ENCODE measurements around the gene GRID1. TPM values are rescaled to one million over a fixed set of nuclear protein-coding genes. Genes with fewer than 3 reads are reported as not detected.

GRID1 gene
- total and polyA plus RNA-seq, 2 experiments from 2014 or later = not detected

DNA sequence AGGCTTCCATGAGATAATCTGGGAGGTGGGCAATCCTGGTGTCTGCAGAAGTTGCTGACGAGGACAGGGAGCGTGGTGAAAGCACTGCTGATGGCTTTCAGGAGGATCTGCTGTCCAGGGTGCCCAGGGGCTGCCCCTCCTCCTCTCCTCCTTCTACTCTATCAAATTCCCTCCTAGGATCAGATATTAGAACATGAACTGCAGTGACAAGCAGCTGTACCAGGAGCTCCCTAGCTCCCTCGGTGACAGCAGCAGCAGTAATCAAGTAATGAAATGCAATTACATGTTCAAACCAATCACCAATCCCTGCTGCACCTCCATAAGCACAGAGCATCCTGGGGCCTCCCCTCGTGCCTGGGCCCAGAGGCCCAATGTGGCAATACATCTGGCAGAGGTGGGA is 46.9 kb downstream of the GRID1 start:
- no peak overlapping the region for H2AFZ ChIP-seq
- H3K36me3 ChIP-seq (ENCODE audit: low read depth) = no peaks in the 10 kb centered on the region
- no peaks in the 10 kb centered on the region for H3K9me2 ChIP-seq (ENCODE audit: insufficient read depth)
- no peaks in the 10 kb centered on the region for H3K27me3 ChIP-seq (replicated peaks; ENCODE audit: insufficient read depth)
- no peaks in the 10 kb centered on the region for H3K9me3 ChIP-seq (ENCODE audit: low read depth)
- no peak overlapping the region for H3K4me3 ChIP-seq
- no peaks in the 10 kb centered on the region for H3F3A ChIP-seq (ENCODE audit: insufficient read depth)
- in situ Hi-C loops (cut with MboI) = no loop called here
- H4K20me1 ChIP-seq (ENCODE audit: insufficient read depth) = no peaks in the 10 kb centered on the region
- H3K79me2 ChIP-seq (ENCODE audit: insufficient read depth) = no peaks in the 10 kb centered on the region
- no peak for DNase-seq
- no peak overlapping the region for H3K4me2 ChIP-seq (ENCODE audit: unreplicated experiment)
- 11 to 16% methylated on average over 4 of the region's 4 CpGs for WGBS, 2 experiments (ENCODE audit: low coverage in 1 of 2, low lambda C conversion rate in 2 of 2, missing lambda C conversion rate in 2 of 2)
- H3K4me1 ChIP-seq (ENCODE audit: insufficient read depth) = no peaks in the 10 kb centered on the region
- H3K27ac ChIP-seq = no peak overlapping the region
- no peak for TF ChIP-seq EZH2 (IDR thresholded peaks at IDR 0.05; ENCODE audit: insufficient read depth, poor library complexity, severe bottlenecking)
- no peak for TF ChIP-seq EZH2phosphoT487 (IDR thresholded peaks at IDR 0.05; ENCODE audit: insufficient read depth, low read depth)
- H3K9ac ChIP-seq = no peak overlapping the region

DNA sequence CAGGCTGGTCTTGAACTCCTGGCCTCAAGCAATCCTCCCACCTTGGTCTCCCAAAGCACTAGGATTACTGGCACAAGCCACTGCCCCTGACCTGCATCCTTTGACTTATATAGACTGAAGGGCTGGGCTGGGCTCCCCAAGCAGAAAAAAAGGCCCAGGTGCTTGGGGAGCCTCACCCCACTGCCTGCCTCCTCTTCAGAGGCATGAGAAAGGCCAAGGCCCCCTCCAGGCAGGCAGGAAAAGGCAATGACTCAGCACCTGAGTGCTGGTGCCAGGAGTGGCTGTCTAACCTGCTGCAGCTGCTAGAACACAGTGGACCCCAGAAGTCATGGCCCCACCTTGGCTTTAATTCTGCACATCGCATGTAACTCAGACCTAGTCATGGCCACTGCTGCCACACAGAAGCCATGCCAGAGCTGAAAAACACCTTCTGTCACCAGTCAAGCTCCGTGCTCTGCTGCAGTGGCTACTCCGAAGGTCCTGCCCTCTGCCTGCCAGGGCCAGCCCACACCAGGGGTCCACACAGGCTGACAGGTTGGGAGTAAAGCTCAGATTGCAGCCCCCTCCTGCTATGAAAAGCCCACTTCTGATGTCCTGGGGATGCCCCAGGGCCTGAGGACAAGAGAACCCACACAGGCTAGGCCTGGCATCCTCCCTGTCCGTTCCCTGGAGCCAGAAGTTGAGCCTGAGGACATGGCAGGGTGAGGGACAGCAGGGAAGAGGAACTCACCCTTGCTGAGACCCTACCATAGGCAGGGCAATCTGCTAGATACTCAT is 48.5 kb downstream of the GRID1 start:
- H3K27me3 ChIP-seq (replicated peaks; ENCODE audit: insufficient read depth) = no peaks in the 10 kb centered on the region
- TF ChIP-seq EZH2phosphoT487 (IDR thresholded peaks at IDR 0.05; ENCODE audit: insufficient read depth, low read depth) = no peak
- TF ChIP-seq EZH2 (IDR thresholded peaks at IDR 0.05; ENCODE audit: insufficient read depth, poor library complexity, severe bottlenecking) = no peak
- no peaks in the 10 kb centered on the region for H3K4me1 ChIP-seq (ENCODE audit: insufficient read depth)
- in situ Hi-C loops (cut with MboI) = no loop called here
- no peaks in the 10 kb centered on the region for H4K20me1 ChIP-seq (ENCODE audit: insufficient read depth)
- no peak overlapping the region for H3K4me3 ChIP-seq
- 40 to 46% methylated on average over 4 of the region's 4 CpGs for WGBS, 2 experiments (ENCODE audit: low coverage in 1 of 2, low lambda C conversion rate in 2 of 2, missing lambda C conversion rate in 2 of 2)
- no peaks in the 10 kb centered on the region for H3K9me3 ChIP-seq (ENCODE audit: low read depth)
- no peaks in the 10 kb centered on the region for H3K9me2 ChIP-seq (ENCODE audit: insufficient read depth)
- H2AFZ ChIP-seq = no peak overlapping the region
- no peaks in the 10 kb centered on the region for H3F3A ChIP-seq (ENCODE audit: insufficient read depth)
- no peak overlapping the region for H3K9ac ChIP-seq
- H3K4me2 ChIP-seq (ENCODE audit: unreplicated experiment) = no peak overlapping the region
- H3K36me3 ChIP-seq (ENCODE audit: low read depth) = no peaks in the 10 kb centered on the region
- no peaks in the 10 kb centered on the region for H3K79me2 ChIP-seq (ENCODE audit: insufficient read depth)
- no peak for DNase-seq
- no peak overlapping the region for H3K27ac ChIP-seq

DNA sequence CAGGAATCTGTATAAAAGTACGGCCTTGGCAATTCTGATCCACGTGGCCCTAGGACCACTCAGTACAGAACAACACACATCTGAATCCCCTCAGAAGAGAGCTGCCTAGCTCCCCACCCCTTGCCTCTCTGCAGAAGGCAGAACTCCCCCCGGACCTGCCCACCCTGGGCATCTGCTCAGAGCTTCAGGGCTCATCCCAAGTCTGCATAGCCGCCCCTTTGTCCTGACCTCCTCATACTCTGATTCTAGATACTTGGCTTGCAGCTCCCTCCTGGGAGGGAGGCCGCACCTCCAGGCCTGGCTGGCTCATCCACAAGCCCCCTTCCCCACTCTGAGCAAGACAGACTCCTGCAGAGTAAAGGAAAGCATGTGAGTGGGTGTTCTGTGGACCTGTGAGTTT is 49.6 kb downstream of the GRID1 start:
- Histone ChIP-seq H3F3A (ENCODE audit: insufficient read depth) (no peaks in the 10 kb centered on the region), H3K27ac (no peak overlapping the region), H3K4me2 (ENCODE audit: unreplicated experiment) (no peak overlapping the region), H3K4me1 (ENCODE audit: insufficient read depth) (no peaks in the 10 kb centered on the region), H3K9me2 (ENCODE audit: insufficient read depth) (no peaks in the 10 kb centered on the region), H4K20me1 (ENCODE audit: insufficient read depth) (no peaks in the 10 kb centered on the region), H3K36me3 (ENCODE audit: low read depth) (no peaks in the 10 kb centered on the region), H3K27me3 (replicated peaks; ENCODE audit: insufficient read depth) (no peaks in the 10 kb centered on the region), H3K4me3 (no peak overlapping the region), H3K79me2 (ENCODE audit: insufficient read depth) (no peaks in the 10 kb centered on the region), H2AFZ (no peak overlapping the region), H3K9ac (no peak overlapping the region), H3K9me3 (ENCODE audit: low read depth) (no peaks in the 10 kb centered on the region)
- DNase-seq = no peak
- 26 to 31% methylated on average over 5 of the region's 5 CpGs for WGBS, 2 experiments (ENCODE audit: low coverage in 1 of 2, low lambda C conversion rate in 2 of 2, missing lambda C conversion rate in 2 of 2)
- TF ChIP-seq EZH2phosphoT487 (IDR thresholded peaks at IDR 0.05; ENCODE audit: insufficient read depth, low read depth) = no peak
- TF ChIP-seq EZH2 (IDR thresholded peaks at IDR 0.05; ENCODE audit: insufficient read depth, poor library complexity, severe bottlenecking) = no peak
- in situ Hi-C loops (cut with MboI) = no loop called here

DNA sequence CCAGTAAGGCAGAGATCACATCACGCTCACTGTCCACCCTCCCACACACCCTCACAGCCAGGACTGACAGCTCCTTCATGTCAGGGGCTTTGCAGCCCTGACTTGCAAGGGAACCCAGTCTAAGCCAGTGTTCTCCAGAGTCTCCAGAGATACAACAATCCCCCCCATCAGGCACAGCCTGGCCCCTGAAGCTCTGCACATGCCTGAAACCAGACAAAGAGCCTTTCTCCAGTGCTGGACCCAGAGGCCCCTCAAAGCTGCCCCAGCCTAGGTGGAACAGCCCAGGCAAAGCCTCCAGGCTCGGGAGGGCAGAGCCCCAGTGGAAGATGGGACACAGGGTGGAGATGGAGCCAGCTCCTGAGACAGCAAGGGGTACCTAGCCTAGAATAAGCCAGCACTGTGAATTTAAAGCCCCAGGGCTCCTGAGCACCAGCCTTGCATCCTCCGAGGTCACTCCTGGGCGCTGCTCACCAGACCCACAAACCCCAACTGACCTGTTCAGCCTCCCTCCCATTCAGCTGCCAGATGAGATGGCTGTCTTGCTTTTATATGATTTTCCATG is 50.2 kb downstream of the GRID1 start:
- Histone ChIP-seq H3K9me2 (ENCODE audit: insufficient read depth) (no peaks in the 10 kb centered on the region), H3K4me1 (ENCODE audit: insufficient read depth) (no peaks in the 10 kb centered on the region), H4K20me1 (ENCODE audit: insufficient read depth) (no peaks in the 10 kb centered on the region), H3K36me3 (ENCODE audit: low read depth) (no peaks in the 10 kb centered on the region), H3K27ac (no peak overlapping the region), H3K9ac (no peak overlapping the region), H3K27me3 (replicated peaks; ENCODE audit: insufficient read depth) (no peaks in the 10 kb centered on the region), H3F3A (ENCODE audit: insufficient read depth) (no peaks in the 10 kb centered on the region), H3K79me2 (ENCODE audit: insufficient read depth) (no peaks in the 10 kb centered on the region), H3K4me2 (ENCODE audit: unreplicated experiment) (no peak overlapping the region), H3K9me3 (ENCODE audit: low read depth) (no peaks in the 10 kb centered on the region), H3K4me3 (no peak overlapping the region), H2AFZ (no peak overlapping the region)
- TF ChIP-seq EZH2phosphoT487 (IDR thresholded peaks at IDR 0.05; ENCODE audit: insufficient read depth, low read depth) (no peak), EZH2 (IDR thresholded peaks at IDR 0.05; ENCODE audit: insufficient read depth, poor library complexity, severe bottlenecking) (no peak)
- WGBS, 2 experiments (ENCODE audit: low coverage in 1 of 2, low lambda C conversion rate in 2 of 2, missing lambda C conversion rate in 2 of 2) = 5 to 20% methylated on average over 4 of the region's 4 CpGs
- no peak for DNase-seq
- in situ Hi-C loops (cut with MboI) = no loop called here
